Measurements from ENCODE around the gene KLHL30.

KLHL30 gene

GRCh38 chr2:238187618-238188548 lies 49.4 kb downstream of the KLHL30 start:
- DNase-seq = no peak

- no peak for DNase-seq
Observed at GRCh38 chr2:238190445-238190844, 52.0 kb downstream of the KLHL30 start.

All from NCI-H2171 treated with DMSO at 0.1 percent for 48 hours (cell line).